ENCODE results near the gene MAN2A2. TPM values are rescaled to one million over a fixed set of nuclear protein-coding genes. Genes with fewer than 3 reads are reported as not detected.

Gene MAN2A2
- total and polyA plus RNA-seq, 9 of the 15 experiments (the other 6 are each of a cell fraction or from before 2014, with no cell fraction given): 7.3 to 151 (median 43.4) TPM

DNA sequence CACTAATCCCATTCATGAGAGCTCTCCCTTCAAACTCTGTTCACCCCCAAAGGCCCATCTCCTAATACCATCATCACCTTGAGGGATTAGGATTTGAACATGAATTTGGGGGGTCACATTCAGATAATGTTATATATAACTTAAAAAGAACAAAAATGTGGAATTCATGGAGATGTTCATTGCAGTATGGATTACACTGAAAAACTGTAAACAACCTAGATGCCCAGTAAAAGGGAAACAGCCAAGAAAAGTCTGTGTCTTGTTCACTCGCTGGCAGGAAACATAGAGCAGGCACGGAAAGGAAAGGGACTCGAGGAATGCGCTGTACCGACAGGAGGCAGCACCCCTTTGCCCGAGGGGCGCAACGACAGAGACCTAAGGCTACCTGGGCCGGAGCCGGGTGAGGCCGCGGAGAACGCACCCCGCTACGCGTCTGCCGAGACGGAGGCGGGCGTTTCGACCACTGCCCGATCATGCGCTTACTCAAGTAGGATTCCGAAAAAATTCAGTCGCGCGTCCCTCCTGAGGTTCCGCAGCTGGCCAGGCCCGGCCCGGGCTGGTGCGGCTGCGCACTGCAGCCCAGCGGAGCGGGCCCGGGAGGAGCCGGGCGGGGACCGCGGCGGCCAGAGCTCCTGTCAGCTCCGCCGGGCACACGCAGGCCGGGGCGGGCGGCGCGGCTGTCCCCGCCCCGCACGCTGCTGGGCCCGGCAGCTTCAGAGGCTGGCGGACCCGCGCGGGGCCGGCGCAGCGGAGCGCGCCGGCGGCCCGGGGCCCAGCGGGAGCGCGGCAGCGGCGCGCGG is 862 bp upstream of the MAN2A2 start (continued):
- TF ChIP-seq, protein P1, sequence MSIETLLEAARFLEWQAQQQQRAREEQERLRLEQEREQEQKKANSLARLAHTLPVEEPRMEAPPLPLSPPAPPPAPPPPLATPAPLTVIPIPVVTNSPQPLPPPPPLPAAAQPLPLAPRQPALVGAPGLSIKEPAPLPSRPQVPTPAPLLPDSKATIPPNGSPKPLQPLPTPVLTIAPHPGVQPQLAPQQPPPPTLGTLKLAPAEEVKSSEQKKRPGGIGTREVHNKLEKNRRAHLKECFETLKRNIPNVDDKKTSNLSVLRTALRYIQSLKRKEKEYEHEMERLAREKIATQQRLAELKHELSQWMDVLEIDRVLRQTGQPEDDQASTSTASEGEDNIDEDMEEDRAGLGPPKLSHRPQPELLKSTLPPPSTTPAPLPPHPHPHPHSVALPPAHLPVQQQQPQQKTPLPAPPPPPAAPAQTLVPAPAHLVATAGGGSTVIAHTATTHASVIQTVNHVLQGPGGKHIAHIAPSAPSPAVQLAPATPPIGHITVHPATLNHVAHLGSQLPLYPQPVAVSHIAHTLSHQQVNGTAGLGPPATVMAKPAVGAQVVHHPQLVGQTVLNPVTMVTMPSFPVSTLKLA (conservative IDR thresholded peaks at IDR 0.05): peak; percentile 56 to 66; a peak in 2 of 4 replicates
- TF ChIP-seq SLC30A9 (CRISPR knock-in tag; IDR thresholded peaks at IDR 0.05): no peak
- TF ChIP-seq CBX2 (IDR thresholded peaks at IDR 0.05; ENCODE audit: insufficient read depth, low read length, poor library complexity, severe bottlenecking): no peak
- TF ChIP-seq, protein P2, sequence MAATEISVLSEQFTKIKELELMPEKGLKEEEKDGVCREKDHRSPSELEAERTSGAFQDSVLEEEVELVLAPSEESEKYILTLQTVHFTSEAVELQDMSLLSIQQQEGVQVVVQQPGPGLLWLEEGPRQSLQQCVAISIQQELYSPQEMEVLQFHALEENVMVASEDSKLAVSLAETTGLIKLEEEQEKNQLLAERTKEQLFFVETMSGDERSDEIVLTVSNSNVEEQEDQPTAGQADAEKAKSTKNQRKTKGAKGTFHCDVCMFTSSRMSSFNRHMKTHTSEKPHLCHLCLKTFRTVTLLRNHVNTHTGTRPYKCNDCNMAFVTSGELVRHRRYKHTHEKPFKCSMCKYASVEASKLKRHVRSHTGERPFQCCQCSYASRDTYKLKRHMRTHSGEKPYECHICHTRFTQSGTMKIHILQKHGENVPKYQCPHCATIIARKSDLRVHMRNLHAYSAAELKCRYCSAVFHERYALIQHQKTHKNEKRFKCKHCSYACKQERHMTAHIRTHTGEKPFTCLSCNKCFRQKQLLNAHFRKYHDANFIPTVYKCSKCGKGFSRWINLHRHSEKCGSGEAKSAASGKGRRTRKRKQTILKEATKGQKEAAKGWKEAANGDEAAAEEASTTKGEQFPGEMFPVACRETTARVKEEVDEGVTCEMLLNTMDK (IDR thresholded peaks at IDR 0.05; ENCODE audit: borderline replicate concordance, insufficient read depth, low read depth, low read length, poor library complexity, severe bottlenecking): peak; percentile 87
- TF ChIP-seq, protein P3, sequence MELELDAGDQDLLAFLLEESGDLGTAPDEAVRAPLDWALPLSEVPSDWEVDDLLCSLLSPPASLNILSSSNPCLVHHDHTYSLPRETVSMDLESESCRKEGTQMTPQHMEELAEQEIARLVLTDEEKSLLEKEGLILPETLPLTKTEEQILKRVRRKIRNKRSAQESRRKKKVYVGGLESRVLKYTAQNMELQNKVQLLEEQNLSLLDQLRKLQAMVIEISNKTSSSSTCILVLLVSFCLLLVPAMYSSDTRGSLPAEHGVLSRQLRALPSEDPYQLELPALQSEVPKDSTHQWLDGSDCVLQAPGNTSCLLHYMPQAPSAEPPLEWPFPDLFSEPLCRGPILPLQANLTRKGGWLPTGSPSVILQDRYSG (tag; conservative IDR thresholded peaks at IDR 0.05; ENCODE audit: low read depth): no peak
- TF ChIP-seq KAT2B (IDR thresholded peaks at IDR 0.05; ENCODE audit: low read depth, low read length): no peak
- TF ChIP-seq, protein P4, sequence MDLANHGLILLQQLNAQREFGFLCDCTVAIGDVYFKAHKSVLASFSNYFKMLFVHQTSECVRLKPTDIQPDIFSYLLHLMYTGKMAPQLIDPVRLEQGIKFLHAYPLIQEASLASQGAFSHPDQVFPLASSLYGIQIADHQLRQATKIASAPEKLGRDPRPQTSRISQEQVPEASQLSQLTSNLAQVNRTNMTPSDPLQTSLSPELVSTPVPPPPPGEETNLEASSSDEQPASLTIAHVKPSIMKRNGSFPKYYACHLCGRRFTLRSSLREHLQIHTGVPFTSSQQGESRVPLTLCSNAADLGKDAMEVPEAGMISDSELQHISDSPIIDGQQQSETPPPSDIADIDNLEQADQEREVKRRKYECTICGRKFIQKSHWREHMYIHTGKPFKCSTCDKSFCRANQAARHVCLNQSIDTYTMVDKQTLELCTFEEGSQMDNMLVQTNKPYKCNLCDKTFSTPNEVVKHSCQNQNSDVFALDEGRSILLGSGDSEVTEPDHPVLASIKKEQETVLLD (IDR thresholded peaks at IDR 0.05): no peak; the same call in 1 of the 2 replicates
- TF ChIP-seq PHF21A (IDR thresholded peaks at IDR 0.05; ENCODE audit: borderline replicate concordance, low read depth): no peak
- TF ChIP-seq MAX (CRISPR knock-in tag; IDR thresholded peaks at IDR 0.05): no peak; the same call in none of the 2 replicates
- 0 out of 3 replicates have a peak, but pooled peaks of 1 of the 2 experiments have one; percentile 59 for TF ChIP-seq CBX3 (IDR thresholded peaks at IDR 0.05; ENCODE audit: borderline replicate concordance in 1 of 2, low read length in 2 of 2)
- no peak for TF ChIP-seq HDAC6 (IDR thresholded peaks at IDR 0.05; ENCODE audit: low read depth, low read length)
- no peak for TF ChIP-seq ZNF444 (CRISPR knock-in tag; IDR thresholded peaks at IDR 0.05)
- TF ChIP-seq RAD21 (CRISPR knock-in tag; conservative IDR thresholded peaks at IDR 0.05 in 1 of 2, IDR thresholded peaks at IDR 0.05 in 1 of 2): peak in 1 of 2 experiments; percentile 45
- TF ChIP-seq POLR2H (tag; IDR thresholded peaks at IDR 0.05; ENCODE audit: low read depth): peak; percentile 71
- TF ChIP-seq, protein P5, sequence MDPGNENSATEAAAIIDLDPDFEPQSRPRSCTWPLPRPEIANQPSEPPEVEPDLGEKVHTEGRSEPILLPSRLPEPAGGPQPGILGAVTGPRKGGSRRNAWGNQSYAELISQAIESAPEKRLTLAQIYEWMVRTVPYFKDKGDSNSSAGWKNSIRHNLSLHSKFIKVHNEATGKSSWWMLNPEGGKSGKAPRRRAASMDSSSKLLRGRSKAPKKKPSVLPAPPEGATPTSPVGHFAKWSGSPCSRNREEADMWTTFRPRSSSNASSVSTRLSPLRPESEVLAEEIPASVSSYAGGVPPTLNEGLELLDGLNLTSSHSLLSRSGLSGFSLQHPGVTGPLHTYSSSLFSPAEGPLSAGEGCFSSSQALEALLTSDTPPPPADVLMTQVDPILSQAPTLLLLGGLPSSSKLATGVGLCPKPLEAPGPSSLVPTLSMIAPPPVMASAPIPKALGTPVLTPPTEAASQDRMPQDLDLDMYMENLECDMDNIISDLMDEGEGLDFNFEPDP (CRISPR knock-in tag; IDR thresholded peaks at IDR 0.05): no peak
